Measurements from ENCODE around the gene RNASE13. TPM values are rescaled to one million over a fixed set of nuclear protein-coding genes. Genes with fewer than 3 reads are reported as not detected.
A peak's percentile ranks its signal among the peaks of the same experiment; 100 is the strongest.

Gene RNASE13
- total RNA-seq, 4 donors from 2014 or later = not detected

DNA sequence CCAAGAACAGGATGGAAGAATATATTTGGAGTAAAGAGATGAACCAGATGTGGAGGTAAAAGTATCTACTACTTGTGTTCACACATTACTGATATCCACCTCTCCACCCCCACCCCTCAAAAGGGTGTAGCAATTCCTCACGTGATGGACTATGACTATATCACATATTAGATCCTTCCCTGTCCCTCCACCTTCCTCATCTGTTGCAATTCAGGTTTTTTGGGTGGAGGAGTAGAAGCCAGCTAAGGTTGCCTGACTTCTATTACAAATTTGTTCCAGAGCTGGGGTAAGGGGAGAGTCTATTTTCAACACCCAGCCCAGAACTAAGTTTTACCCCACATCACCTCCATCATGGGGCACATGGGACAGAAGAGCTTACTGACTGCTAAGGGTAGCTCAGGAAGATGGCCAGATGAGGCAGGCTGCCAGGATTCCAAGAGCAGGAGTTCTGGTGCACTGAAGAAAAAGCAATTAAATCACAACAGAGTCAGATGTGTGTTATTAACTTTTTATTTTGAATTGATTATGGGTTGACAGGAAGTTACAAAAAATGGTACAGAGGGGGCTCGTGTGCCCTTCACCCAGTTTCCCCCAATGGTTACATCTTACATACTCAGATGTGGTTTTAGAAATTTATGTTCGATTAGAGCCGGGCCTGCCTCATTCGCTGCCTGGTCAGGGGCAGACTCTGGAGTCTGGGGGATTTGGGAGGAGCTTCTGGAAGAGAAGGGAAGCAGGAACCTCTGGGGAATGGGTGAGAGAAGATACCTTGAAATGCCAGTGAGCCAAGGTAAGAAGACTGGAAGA is 2.1 kb downstream of the RNASE13 start:
- no peak for DNase-seq (ENCODE audit: extremely low spot score)
- Histone ChIP-seq H3K4me1 (peaks cover 0 to 1% (median 0%) of the 10 kb centered on the region in 4 donors), H3K36me3 (no peaks in the 10 kb centered on the region), H3K27me3 (no peaks in the 10 kb centered on the region), H3K9me3 (no peaks in the 10 kb centered on the region), H3K4me3 (no peak overlapping the region), H3K27ac (replicated peaks in 1 of 4) (no peak overlapping the region)
- 88% methylated on average over 5 of the region's 5 CpGs for WGBS
- no peak for TF ChIP-seq POLR2AphosphoS5 (IDR thresholded peaks at IDR 0.05)
- TF ChIP-seq POLR2A (IDR thresholded peaks at IDR 0.05; ENCODE audit: low read depth) = no peak
- TF ChIP-seq, protein P1, sequence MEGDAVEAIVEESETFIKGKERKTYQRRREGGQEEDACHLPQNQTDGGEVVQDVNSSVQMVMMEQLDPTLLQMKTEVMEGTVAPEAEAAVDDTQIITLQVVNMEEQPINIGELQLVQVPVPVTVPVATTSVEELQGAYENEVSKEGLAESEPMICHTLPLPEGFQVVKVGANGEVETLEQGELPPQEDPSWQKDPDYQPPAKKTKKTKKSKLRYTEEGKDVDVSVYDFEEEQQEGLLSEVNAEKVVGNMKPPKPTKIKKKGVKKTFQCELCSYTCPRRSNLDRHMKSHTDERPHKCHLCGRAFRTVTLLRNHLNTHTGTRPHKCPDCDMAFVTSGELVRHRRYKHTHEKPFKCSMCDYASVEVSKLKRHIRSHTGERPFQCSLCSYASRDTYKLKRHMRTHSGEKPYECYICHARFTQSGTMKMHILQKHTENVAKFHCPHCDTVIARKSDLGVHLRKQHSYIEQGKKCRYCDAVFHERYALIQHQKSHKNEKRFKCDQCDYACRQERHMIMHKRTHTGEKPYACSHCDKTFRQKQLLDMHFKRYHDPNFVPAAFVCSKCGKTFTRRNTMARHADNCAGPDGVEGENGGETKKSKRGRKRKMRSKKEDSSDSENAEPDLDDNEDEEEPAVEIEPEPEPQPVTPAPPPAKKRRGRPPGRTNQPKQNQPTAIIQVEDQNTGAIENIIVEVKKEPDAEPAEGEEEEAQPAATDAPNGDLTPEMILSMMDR (IDR thresholded peaks at IDR 0.05) = no peak
- intact Hi-C loops (cut with DNase I) = no loop called here

DNA sequence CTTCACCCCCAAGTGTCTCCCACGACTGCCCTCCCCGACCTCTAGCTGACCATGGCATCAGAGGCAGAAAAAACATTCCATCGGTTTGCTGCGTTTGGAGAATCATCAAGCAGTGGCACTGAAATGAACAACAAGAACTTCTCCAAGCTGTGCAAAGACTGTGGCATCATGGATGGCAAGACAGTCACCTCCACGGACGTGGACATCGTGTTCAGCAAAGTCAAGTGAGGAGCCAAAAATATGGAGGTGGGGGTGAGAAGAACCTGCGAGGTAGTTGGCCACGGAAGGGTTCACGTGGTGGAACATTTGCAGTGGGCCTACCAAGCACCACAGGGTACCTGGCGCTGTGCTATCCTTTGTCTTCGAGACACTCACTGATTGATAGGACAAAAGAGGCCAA is 4.1 kb downstream of the RNASE13 start:
- peaks cover 14 to 16% (median 16%) of the 10 kb centered on the region in 4 donors for H3K4me1 ChIP-seq
- H3K27me3 ChIP-seq = no peaks in the 10 kb centered on the region
- 86% methylated on average over 12 of the region's 12 CpGs for WGBS
- DNase-seq (ENCODE audit: extremely low spot score) = no peak
- no peak for TF ChIP-seq POLR2AphosphoS5 (IDR thresholded peaks at IDR 0.05)
- TF ChIP-seq, protein P1 (IDR thresholded peaks at IDR 0.05) = no peak
- TF ChIP-seq POLR2A (IDR thresholded peaks at IDR 0.05; ENCODE audit: low read depth) = no peak
- TF ChIP-seq EP300 (IDR thresholded peaks at IDR 0.05) = no peak
- H3K4me3 ChIP-seq = no peak overlapping the region
- H3K9me3 ChIP-seq = no peaks in the 10 kb centered on the region
- no peaks in the 10 kb centered on the region for H3K36me3 ChIP-seq
- intact Hi-C loops (cut with DNase I) = no loop called here
- no peak overlapping the region for H3K27ac ChIP-seq (replicated peaks in 1 of 4)

DNA sequence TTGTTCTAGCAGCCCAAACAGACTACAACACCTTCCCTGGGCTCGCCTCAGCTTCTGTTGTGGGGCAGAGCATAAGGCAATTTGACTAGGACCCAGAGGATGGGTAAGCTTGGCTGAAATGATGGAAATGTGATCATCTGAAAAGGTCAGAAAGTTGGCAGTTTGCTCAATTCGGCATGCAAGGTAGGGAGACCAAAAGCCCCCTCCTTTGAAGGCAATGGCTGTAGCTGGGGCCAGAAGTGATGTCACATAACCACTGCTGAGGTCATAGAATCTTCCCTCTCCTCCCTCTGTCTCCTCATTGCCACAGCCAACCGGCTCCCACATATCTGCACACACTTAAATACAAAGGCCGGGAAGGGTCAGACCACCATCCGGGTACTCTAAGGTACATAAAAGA is 4.7 kb downstream of the RNASE13 start, which contains the start of gene TPPP2:
Gene TPPP2, plus strand, starts transcription at position 301 of the 400 bp plus-strand sequence. CDS start 365 bp downstream, outside the sequence.
- Histone ChIP-seq H3K27ac (replicated peaks in 1 of 4) (no peak within 1 kb of the TSS), H3K36me3 (no peaks in the 10 kb centered on the region), H3K4me1 (peaks cover 16 to 20% (median 19%) of the 10 kb centered on the region in 4 donors), H3K4me3 (no peak within 1 kb of the TSS), H3K9me3 (no peaks in the 10 kb centered on the region), H3K27me3 (no peaks in the 10 kb centered on the region)
- intact Hi-C loops (cut with DNase I) = no loop called here
- 92% methylated on average over 5 of the region's 5 CpGs for WGBS
- no peak for DNase-seq (ENCODE audit: extremely low spot score)
- no peak for TF ChIP-seq POLR2A (IDR thresholded peaks at IDR 0.05; ENCODE audit: low read depth)
- no peak for TF ChIP-seq EP300 (IDR thresholded peaks at IDR 0.05)

DNA sequence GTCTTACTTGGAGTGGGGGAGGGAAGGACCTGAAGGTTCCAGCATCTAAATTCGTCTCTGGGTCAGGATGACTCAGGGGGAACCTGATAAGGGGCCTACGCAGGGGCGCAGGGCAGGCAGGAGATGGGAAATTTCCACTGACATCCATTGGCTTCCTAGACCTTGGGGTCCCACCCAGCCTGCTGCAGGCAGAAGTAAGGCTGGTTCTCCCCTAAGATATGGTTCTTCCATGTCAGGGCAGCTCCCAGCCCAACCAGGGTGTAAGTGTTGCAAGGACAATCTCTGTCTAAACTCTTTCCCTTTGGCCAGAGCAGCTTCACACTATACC is 7.7 kb downstream of the RNASE13 start:
- whole genome bisulfite sequencing = 60% methylated on average over 3 of the region's 3 CpGs
- Histone ChIP-seq H3K27me3 (no peaks in the 10 kb centered on the region), H3K36me3 (peaks cover 0 to 5% (median 4%) of the 10 kb centered on the region in 4 donors), H3K27ac (replicated peaks in 1 of 4) (peak overlapping the region; percentile 90 to 96 (median 95)), H3K9me3 (no peaks in the 10 kb centered on the region), H3K4me3 (no peak overlapping the region), H3K4me1 (peaks cover 31 to 45% (median 44%) of the 10 kb centered on the region in 4 donors)
- no peak for DNase-seq (ENCODE audit: extremely low spot score)
- TF ChIP-seq EP300 (IDR thresholded peaks at IDR 0.05) (no peak), POLR2A (IDR thresholded peaks at IDR 0.05; ENCODE audit: low read depth) (no peak), POLR2AphosphoS5 (IDR thresholded peaks at IDR 0.05) (no peak)
- TF ChIP-seq, protein P1 (IDR thresholded peaks at IDR 0.05) = no peak
- intact Hi-C loops (cut with DNase I) = no loop called here

DNA sequence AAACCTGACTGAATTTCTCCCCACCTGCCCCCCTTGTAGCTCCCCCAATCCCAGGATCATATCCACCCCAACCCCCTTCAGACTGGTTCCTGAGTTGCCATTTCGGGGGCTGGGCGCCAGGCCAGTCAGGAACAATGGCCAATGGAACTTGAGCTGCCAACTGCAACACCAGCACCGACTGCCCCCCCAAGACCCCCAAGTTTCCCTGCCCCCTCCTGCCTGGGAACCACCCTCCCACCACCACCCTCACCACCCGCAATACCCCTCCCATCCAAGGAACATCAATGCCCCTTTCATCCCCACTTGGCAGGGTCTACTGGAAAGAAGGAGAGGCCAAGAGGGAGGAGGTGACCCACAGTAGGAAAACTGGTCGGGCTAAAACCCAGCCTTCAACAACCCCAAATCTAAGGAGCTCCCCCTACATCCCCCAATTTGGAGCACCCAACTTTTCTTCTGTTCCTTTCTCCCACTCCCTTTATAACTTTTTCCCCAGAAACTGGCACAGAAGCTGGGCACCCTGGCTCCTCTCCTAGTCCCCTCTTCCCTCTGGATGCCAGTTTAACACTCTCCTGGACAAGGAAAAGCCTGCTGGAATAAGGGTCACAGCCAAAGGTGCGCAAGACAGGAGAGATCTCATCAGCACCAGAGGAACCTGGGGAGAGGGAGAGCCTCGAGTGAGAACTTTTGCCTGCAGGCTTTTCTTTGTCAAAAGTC is 8.2 kb downstream of the RNASE13 start:
- Histone ChIP-seq H3K27me3 (no peaks in the 10 kb centered on the region), H3K4me1 (peaks cover 31 to 51% (median 47%) of the 10 kb centered on the region in 4 donors), H3K4me3 (peak overlapping the region; percentile 77 to 95 (median 88)), H3K9me3 (no peaks in the 10 kb centered on the region), H3K36me3 (peaks cover 0 to 10% (median 9%) of the 10 kb centered on the region in 4 donors), H3K27ac (replicated peaks in 1 of 4) (peak overlapping the region; percentile 90 to 96 (median 95))
- WGBS = 62% methylated on average over 7 of the region's 7 CpGs
- TF ChIP-seq POLR2AphosphoS5 (IDR thresholded peaks at IDR 0.05) (no peak), EP300 (IDR thresholded peaks at IDR 0.05) (no peak), POLR2A (IDR thresholded peaks at IDR 0.05; ENCODE audit: low read depth) (no peak)
- TF ChIP-seq, protein P1 (IDR thresholded peaks at IDR 0.05) = no peak
- intact Hi-C loops (cut with DNase I) = no loop called here
- no peak for DNase-seq (ENCODE audit: extremely low spot score)

Measured in esophagus muscularis mucosa (tissue), 4 donors.